ENCODE data around the gene HOXC5. TPM values are rescaled to one million over a fixed set of nuclear protein-coding genes. Genes with fewer than 3 reads are reported as not detected.

The HOXC5 gene
- polyA plus RNA-seq, 2 of the 4 experiments (the other 2 are of a cell fraction): 0.41 to 0.98 TPM

DNA sequence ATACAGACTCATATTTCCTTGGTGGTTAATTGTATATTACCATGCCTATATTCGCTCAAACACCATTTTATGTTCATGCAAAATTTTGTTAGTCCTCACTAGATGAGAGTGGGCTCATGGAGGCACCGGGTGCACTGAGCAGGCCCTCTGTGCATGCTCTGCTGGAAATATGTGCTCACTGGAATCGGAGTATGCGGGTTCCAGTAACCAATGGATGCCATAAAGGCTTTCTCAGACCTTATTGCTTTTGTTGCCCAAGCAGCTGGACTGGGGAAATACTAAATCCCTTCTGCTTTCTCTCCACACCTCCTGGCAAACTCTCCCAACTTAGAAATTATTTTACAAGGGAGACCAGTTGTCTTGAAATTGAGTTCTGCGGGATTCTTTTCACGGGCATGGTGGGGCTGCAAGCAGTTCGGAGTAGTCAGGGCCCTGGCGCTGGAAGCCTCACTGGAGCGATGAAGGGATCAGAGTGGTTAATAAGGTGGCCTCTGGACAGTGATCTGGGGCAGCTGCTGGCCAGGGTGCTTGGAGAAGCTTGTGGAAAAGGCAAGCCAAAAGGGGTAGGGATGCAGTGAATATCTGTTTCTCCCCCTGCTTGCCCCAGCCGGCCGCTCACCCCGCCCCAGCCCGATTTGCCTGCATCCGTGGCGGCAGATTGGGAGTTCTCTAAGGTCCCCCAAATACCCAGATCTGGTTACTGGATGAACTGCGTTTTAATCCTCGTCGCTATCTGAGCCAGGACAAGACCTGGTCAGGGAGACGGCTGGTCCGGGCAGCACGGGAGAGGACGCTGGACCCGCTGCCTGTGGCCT lies 12.1 kb upstream of the HOXC5 start:
- no peak overlapping the region for H3K4me2 ChIP-seq
- ATAC-seq (no peak), FAIRE-seq (no peak), DNase-seq (ENCODE audit: low read depth in 1 of 2, low spot score in 1 of 2) (no peak)
- H3K9me3 ChIP-seq: no peaks in the 10 kb centered on the region
- H3K4me1 ChIP-seq: peaks cover 35% of the 10 kb centered on the region
- POLR2A ChIA-PET: no interaction called here
- peak overlapping the region in 1 of 2 experiments; percentile 59; a peak in 2 of 6 replicates for H3K27ac ChIP-seq
- CTCF ChIA-PET: interaction anchor here (1.0 to 27.9 kb wide), 10 partner anchors 7 to 319 kb away, joined by 3 to 476 read pairs (median 6); partner anchors contain the start of genes HOXC10, HOXC5, HOXC6 and HOXC8
- no peak overlapping the region for H3K4me3 ChIP-seq
- TF ChIP-seq EP300 (IDR thresholded peaks at IDR 0.05): no peak
- TF ChIP-seq, protein P1, sequence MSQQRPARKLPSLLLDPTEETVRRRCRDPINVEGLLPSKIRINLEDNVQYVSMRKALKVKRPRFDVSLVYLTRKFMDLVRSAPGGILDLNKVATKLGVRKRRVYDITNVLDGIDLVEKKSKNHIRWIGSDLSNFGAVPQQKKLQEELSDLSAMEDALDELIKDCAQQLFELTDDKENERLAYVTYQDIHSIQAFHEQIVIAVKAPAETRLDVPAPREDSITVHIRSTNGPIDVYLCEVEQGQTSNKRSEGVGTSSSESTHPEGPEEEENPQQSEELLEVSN (IDR thresholded peaks at IDR 0.05; ENCODE audit: borderline replicate concordance, low read depth): no peak
- TF ChIP-seq FOXS1 (CRISPR knock-in tag; IDR thresholded peaks at IDR 0.05): no peak
- no peak for TF ChIP-seq JUN (IDR thresholded peaks at IDR 0.05)
- no peak for TF ChIP-seq EHMT2 (IDR thresholded peaks at IDR 0.05; ENCODE audit: low read depth)
- TF ChIP-seq MYC (IDR thresholded peaks at IDR 0.05; ENCODE audit: borderline replicate concordance, low read length): no peak
- TF ChIP-seq CBX8 (IDR thresholded peaks at IDR 0.05): no peak
- WGBS (ENCODE audit: missing lambda C conversion rate): 90% methylated on average over 23 of the region's 23 CpGs

DNA sequence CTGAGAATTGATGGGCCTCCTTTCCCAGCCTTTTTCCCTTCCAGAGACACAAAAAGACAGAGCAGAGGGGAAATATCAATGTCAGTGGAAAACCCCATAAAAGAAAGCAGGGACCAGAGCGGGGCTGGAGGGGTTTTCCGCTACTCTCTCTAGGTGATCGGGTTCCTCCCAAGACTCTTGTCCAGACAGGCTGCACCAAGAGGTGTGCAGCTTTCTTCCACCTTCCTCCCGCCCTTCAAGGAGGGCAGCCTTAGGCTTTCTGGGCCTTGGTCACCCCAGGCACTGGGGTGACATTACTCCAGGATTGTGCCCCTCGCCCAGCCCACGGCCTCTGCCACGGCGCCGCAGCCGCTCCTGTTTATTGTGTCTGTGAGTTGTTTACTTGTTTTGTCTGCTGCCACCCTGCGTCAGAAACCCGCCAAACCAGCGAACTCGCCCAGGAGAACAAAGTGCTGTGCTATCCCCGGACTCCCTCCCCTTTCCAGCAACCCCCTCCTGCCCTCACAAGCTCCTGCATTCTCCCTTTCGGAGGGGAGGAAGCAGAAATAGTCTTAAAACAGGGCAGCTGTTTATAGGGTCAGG lies 11.3 kb upstream of the HOXC5 start:
- no peak for FAIRE-seq
- TF ChIP-seq, protein P2, sequence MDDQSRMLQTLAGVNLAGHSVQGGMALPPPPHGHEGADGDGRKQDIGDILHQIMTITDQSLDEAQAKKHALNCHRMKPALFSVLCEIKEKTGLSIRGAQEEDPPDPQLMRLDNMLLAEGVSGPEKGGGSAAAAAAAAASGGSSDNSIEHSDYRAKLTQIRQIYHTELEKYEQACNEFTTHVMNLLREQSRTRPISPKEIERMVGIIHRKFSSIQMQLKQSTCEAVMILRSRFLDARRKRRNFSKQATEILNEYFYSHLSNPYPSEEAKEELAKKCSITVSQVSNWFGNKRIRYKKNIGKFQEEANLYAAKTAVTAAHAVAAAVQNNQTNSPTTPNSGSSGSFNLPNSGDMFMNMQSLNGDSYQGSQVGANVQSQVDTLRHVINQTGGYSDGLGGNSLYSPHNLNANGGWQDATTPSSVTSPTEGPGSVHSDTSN (IDR thresholded peaks at IDR 0.05): no peak
- TF ChIP-seq RAD21 (conservative IDR thresholded peaks at IDR 0.05 in 1 of 2, IDR thresholded peaks at IDR 0.05 in 1 of 2): peak in 1 of 2 experiments; percentile 15; a peak in 1 of 5 replicates
- CTCF ChIA-PET: interaction anchor here (1.2 to 27.9 kb wide), 11 partner anchors 10 to 319 kb away, joined by 3 to 476 read pairs (median 8); partner anchors contain the start of genes HOXC10, HOXC5, HOXC8 and SMUG1
- no peaks in the 10 kb centered on the region for H3K9me3 ChIP-seq
- WGBS (ENCODE audit: missing lambda C conversion rate): 66% methylated on average over 16 of the region's 16 CpGs
- peaks cover 35% of the 10 kb centered on the region for H3K4me1 ChIP-seq
- peak in 1 of 2 experiments; percentile 45 for DNase-seq (ENCODE audit: low read depth in 1 of 2, low spot score in 1 of 2)
- H3K4me2 ChIP-seq: peak overlapping the region; percentile 37; the same call in 2 of the 3 replicates
- ATAC-seq: no peak
- peak overlapping the region in 1 of 2 experiments; percentile 59; a peak in 2 of 6 replicates for H3K27ac ChIP-seq
- H3K4me3 ChIP-seq: no peak overlapping the region
- POLR2A ChIA-PET: no interaction called here

DNA sequence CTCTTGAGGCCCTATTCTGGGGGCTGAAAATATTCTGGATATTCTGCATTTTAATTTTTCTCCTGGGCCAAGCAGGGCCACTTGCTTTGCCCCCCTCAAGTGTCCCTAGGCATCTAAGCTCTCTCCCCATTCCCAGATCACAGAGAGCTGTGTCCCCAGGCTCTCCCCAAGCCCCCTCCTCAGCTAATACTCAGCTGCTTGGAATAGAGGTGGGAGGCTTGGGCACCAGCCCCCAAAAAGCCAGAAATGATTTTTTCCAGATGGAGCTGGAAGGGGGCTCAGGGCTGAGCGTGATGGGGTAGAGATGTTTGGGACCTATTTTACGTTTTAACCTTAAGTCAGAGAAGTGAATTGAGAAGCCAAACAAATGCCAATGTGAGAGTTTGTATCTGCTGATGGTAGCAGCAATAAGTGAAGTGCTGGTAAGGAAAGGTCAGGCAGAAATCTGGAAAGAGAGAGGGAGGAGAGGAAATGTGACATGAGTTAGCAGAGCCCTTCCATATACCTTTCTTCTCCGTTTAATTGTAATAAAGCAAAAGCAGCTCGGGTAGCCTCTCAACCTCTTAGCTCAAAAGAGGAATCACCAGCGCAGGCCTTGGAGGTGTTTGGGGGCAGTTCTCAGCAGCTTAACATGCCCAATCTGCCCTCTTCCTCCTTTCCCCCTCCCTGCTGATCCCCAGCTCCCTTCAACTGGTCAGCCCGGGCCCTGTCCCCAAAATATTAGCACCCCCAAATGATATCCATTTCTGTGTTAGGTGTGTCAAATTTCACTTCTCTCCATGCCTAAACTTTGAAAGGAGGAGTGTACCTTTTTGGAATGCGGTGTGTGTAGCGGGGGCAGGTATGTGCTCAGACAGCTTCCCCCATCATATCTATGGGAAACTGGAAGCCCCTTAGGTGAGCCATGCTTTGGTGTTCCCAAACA lies 9.6 kb upstream of the HOXC5 start:
- H3K4me2 ChIP-seq: no peak overlapping the region
- 83% methylated on average over 8 of the region's 8 CpGs for WGBS (ENCODE audit: missing lambda C conversion rate)
- POLR2A ChIA-PET: interaction anchor here (1.1 kb wide), 1 partner anchor 14 kb away, joined by 5 read pairs; the partner anchor contains the start of gene HOXC8
- H3K27ac ChIP-seq: no peak overlapping the region
- H3K4me3 ChIP-seq: no peak overlapping the region
- CTCF ChIA-PET: interaction anchor here (0.9 to 27.9 kb wide), 13 partner anchors 8 to 276 kb away, joined by 3 to 476 read pairs (median 8); partner anchors contain the start of genes HOXC5, HOXC8 and SMUG1
- DNase-seq (ENCODE audit: low read depth in 1 of 2, low spot score in 1 of 2): no peak
- no peaks in the 10 kb centered on the region for H3K9me3 ChIP-seq
- H3K4me1 ChIP-seq: peaks cover 41% of the 10 kb centered on the region
- no peak for FAIRE-seq
- ATAC-seq: no peak
- TF ChIP-seq POLR2AphosphoS2 (conservative IDR thresholded peaks at IDR 0.05; ENCODE audit: low read length) (no peak), GATA3 (IDR thresholded peaks at IDR 0.05; ENCODE audit: borderline replicate concordance) (no peak), PHF8 (IDR thresholded peaks at IDR 0.05; ENCODE audit: borderline replicate concordance, low read depth) (no peak), JUN (IDR thresholded peaks at IDR 0.05) (no peak), JUNB (IDR thresholded peaks at IDR 0.05) (no peak), HEYL (CRISPR knock-in tag; IDR thresholded peaks at IDR 0.05) (no peak), EP300 (IDR thresholded peaks at IDR 0.05) (no peak), ZC3H11A (IDR thresholded peaks at IDR 0.05) (no peak), CHD4 (IDR thresholded peaks at IDR 0.05; ENCODE audit: borderline replicate concordance) (no peak), RARB (CRISPR knock-in tag; IDR thresholded peaks at IDR 0.05) (no peak), TP53 (CRISPR knock-in tag; IDR thresholded peaks at IDR 0.05) (no peak), FOSL2 (IDR thresholded peaks at IDR 0.05) (no peak), FOSL2 (CRISPR knock-in tag; IDR thresholded peaks at IDR 0.05) (no peak)
- TF ChIP-seq, protein P3, sequence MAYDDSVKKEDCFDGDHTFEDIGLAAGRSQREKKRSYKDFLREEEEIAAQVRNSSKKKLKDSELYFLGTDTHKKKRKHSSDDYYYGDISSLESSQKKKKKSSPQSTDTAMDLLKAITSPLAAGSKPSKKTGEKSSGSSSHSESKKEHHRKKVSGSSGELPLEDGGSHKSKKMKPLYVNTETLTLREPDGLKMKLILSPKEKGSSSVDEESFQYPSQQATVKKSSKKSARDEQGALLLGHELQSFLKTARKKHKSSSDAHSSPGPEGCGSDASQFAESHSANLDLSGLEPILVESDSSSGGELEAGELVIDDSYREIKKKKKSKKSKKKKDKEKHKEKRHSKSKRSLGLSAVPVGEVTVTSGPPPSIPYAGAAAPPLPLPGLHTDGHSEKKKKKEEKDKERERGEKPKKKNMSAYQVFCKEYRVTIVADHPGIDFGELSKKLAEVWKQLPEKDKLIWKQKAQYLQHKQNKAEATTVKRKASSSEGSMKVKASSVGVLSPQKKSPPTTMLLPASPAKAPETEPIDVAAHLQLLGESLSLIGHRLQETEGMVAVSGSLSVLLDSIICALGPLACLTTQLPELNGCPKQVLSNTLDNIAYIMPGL (CRISPR knock-in tag; IDR thresholded peaks at IDR 0.05; ENCODE audit: borderline replicate concordance): no peak
- TF ChIP-seq, protein P1 (IDR thresholded peaks at IDR 0.05; ENCODE audit: borderline replicate concordance, low read depth): no peak
- TF ChIP-seq, protein P4, sequence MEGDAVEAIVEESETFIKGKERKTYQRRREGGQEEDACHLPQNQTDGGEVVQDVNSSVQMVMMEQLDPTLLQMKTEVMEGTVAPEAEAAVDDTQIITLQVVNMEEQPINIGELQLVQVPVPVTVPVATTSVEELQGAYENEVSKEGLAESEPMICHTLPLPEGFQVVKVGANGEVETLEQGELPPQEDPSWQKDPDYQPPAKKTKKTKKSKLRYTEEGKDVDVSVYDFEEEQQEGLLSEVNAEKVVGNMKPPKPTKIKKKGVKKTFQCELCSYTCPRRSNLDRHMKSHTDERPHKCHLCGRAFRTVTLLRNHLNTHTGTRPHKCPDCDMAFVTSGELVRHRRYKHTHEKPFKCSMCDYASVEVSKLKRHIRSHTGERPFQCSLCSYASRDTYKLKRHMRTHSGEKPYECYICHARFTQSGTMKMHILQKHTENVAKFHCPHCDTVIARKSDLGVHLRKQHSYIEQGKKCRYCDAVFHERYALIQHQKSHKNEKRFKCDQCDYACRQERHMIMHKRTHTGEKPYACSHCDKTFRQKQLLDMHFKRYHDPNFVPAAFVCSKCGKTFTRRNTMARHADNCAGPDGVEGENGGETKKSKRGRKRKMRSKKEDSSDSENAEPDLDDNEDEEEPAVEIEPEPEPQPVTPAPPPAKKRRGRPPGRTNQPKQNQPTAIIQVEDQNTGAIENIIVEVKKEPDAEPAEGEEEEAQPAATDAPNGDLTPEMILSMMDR (IDR thresholded peaks at IDR 0.05): no peak
